HL-60 (cell line): ENCODE measurements around the gene GGA1.

Experiments used
- CTCF ChIP-seq: IDR thresholded peaks from one replicate; pipeline ENCODE4 v1.5.1; 2011; ENCODE audit warnings: low read length, control low read depth, inconsistent platforms; ENCODE audit not compliant: insufficient read depth
- TF ChIP-seq, protein P1 (sequence below): IDR thresholded peaks from 2 replicates; pipeline ENCODE4 v1.6.1; 2012; ENCODE audit warnings: low read depth; ENCODE audit not compliant: insufficient replicate concordance

GRCh38 chr22:37560608-37561211 is 47.9 kb upstream of the GGA1 start:
- TF ChIP-seq, protein P1, sequence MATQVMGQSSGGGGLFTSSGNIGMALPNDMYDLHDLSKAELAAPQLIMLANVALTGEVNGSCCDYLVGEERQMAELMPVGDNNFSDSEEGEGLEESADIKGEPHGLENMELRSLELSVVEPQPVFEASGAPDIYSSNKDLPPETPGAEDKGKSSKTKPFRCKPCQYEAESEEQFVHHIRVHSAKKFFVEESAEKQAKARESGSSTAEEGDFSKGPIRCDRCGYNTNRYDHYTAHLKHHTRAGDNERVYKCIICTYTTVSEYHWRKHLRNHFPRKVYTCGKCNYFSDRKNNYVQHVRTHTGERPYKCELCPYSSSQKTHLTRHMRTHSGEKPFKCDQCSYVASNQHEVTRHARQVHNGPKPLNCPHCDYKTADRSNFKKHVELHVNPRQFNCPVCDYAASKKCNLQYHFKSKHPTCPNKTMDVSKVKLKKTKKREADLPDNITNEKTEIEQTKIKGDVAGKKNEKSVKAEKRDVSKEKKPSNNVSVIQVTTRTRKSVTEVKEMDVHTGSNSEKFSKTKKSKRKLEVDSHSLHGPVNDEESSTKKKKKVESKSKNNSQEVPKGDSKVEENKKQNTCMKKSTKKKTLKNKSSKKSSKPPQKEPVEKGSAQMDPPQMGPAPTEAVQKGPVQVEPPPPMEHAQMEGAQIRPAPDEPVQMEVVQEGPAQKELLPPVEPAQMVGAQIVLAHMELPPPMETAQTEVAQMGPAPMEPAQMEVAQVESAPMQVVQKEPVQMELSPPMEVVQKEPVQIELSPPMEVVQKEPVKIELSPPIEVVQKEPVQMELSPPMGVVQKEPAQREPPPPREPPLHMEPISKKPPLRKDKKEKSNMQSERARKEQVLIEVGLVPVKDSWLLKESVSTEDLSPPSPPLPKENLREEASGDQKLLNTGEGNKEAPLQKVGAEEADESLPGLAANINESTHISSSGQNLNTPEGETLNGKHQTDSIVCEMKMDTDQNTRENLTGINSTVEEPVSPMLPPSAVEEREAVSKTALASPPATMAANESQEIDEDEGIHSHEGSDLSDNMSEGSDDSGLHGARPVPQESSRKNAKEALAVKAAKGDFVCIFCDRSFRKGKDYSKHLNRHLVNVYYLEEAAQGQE = no peak
- no peak for TF ChIP-seq CTCF
